Trophoblast cell (in vitro differentiated cells and primary cell): ENCODE measurements around the gene NKAIN1.

Source experiments
- DNase-seq, 2 donors: peaks; one replicate each; pipeline ENCODE4 v3.0.0-alpha.2; 2016
- H2AFZ ChIP-seq: 2 replicates; pipeline ENCODE4 v1.6.1; 2013; ENCODE audit warnings: low read length, moderate library complexity, mild to moderate bottlenecking; ENCODE audit not compliant: insufficient read depth, poor library complexity
- H2AK5ac ChIP-seq: 2 replicates; pipeline ENCODE4 v1.6.1; 2013; ENCODE audit warnings: mild to moderate bottlenecking, low read length
- H2BK120ac ChIP-seq: 2 replicates; pipeline ENCODE4 v1.6.1; 2013; ENCODE audit warnings: low read length, mild to moderate bottlenecking, moderate library complexity; ENCODE audit not compliant: insufficient read depth, poor library complexity
- H2BK12ac ChIP-seq: 2 replicates; pipeline ENCODE4 v1.6.1; 2013; ENCODE audit warnings: mild to moderate bottlenecking, low read length, moderate library complexity
- H2BK5ac ChIP-seq: 2 replicates; pipeline ENCODE4 v1.6.1; 2013; ENCODE audit warnings: low read length, low read depth, moderate library complexity, mild to moderate bottlenecking; ENCODE audit not compliant: poor library complexity
- H3K14ac ChIP-seq: 2 replicates; pipeline ENCODE4 v1.6.1; 2013; ENCODE audit warnings: mild to moderate bottlenecking, low read length
- H3K18ac ChIP-seq: 2 replicates; pipeline ENCODE4 v1.6.1; 2013; ENCODE audit warnings: mild to moderate bottlenecking, low read length
- H3K23ac ChIP-seq: 2 replicates; pipeline ENCODE4 v1.6.1; 2013; ENCODE audit warnings: low read length
- H3K27ac ChIP-seq: 2 replicates; pipeline ENCODE4 v1.5.1; 2013; ENCODE audit warnings: low read depth, mild to moderate bottlenecking, inconsistent platforms, low read length, moderate library complexity
- H3K27me3 ChIP-seq: 2 replicates; pipeline ENCODE4 v1.6.1; 2013; ENCODE audit warnings: inconsistent platforms, mild to moderate bottlenecking, low read length, moderate library complexity; ENCODE audit not compliant: insufficient read depth
- H3K36me3 ChIP-seq, 2 experiments: 1 replicate in 1 of 2; 2 replicates in 1 of 2; pipeline ENCODE4 v1.6.1; 2013; ENCODE audit warnings: low read length in 2 of 2, mild to moderate bottlenecking in 2 of 2, moderate library complexity in 1 of 2; ENCODE audit not compliant: insufficient read depth in 2 of 2, control insufficient read depth in 1 of 2
- H3K4ac ChIP-seq: 2 replicates; pipeline ENCODE4 v1.6.1; 2013; ENCODE audit warnings: low read depth, mild to moderate bottlenecking, low read length, moderate library complexity
- H3K4me1 ChIP-seq, 2 experiments: 1 replicate in 1 of 2; 2 replicates in 1 of 2; pipeline ENCODE4 v1.6.1; 2013; ENCODE audit warnings: low read length in 2 of 2, mild to moderate bottlenecking in 2 of 2, moderate library complexity in 1 of 2; ENCODE audit not compliant: insufficient read depth in 2 of 2, control insufficient read depth in 1 of 2
- H3K4me2 ChIP-seq: 2 replicates; pipeline ENCODE4 v1.6.1; 2013; ENCODE audit warnings: inconsistent platforms, mild to moderate bottlenecking, low read length, moderate library complexity
- H3K4me3 ChIP-seq: 2 replicates; pipeline ENCODE4 v1.5.1; 2013; ENCODE audit warnings: mild to moderate bottlenecking, low read depth, low read length, inconsistent platforms
- H3K79me1 ChIP-seq: one replicate; pipeline ENCODE4 v1.6.1; 2013; ENCODE audit warnings: low read length
- H3K79me2 ChIP-seq: 2 replicates; pipeline ENCODE4 v1.6.1; 2013; ENCODE audit warnings: low read length, mild to moderate bottlenecking; ENCODE audit not compliant: control insufficient read depth, insufficient read depth, poor library complexity
- H3K9ac ChIP-seq: 2 replicates; pipeline ENCODE4 v1.6.1; 2013; ENCODE audit warnings: mild to moderate bottlenecking, low read length
- H3K9me3 ChIP-seq: 2 replicates; pipeline ENCODE4 v1.6.1; 2013; ENCODE audit warnings: low read depth, mild to moderate bottlenecking, control low read depth, inconsistent platforms, low read length; ENCODE audit not compliant: insufficient read depth
- H4K12ac ChIP-seq: 2 replicates; pipeline ENCODE4 v1.6.1; 2013; ENCODE audit warnings: low read depth, mild to moderate bottlenecking, low read length, moderate library complexity
- H4K8ac ChIP-seq: 2 replicates; pipeline ENCODE4 v1.6.1; 2013; ENCODE audit warnings: low read depth, mild to moderate bottlenecking, low read length, moderate library complexity
- H4K91ac ChIP-seq: one replicate; pipeline ENCODE4 v1.6.1; 2013; ENCODE audit warnings: low read depth, mild to moderate bottlenecking, low read length, moderate library complexity
- WGBS: extraction: QIAGEN DNeasy Blood & Tissue Kit; methylation state at CpG from one replicate; pipeline ENCODE4 v1.1.7; 2013; ENCODE audit warnings: missing lambda C conversion rate; ENCODE audit not compliant: insufficient read length, insufficient coverage; ENCODE audit errors: extremely low coverage; 5-methylcytosine and 5-hydroxymethylcytosine counted together

The NKAIN1 gene

GRCh38 chr1:31231802-31232201 is 7.9 kb downstream of the NKAIN1 start:
- Histone ChIP-seq H3K18ac (no peak overlapping the region), H3K23ac (no peak overlapping the region), H4K12ac (no peak overlapping the region), H3K4me3 (no peak overlapping the region), H4K8ac (no peak overlapping the region), H3K4me2 (no peak overlapping the region), H2BK120ac (no peak overlapping the region), H3K9ac (no peak overlapping the region), H3K36me3 (no peaks in the 10 kb centered on the region), H2BK5ac (no peak overlapping the region), H2AFZ (no peak overlapping the region), H3K14ac (no peak overlapping the region), H3K79me2 (no peaks in the 10 kb centered on the region), H3K4ac (no peak overlapping the region), H4K91ac (no peak overlapping the region), H3K27ac (no peak overlapping the region), H2AK5ac (no peak overlapping the region), H3K79me1 (no peaks in the 10 kb centered on the region), H3K9me3 (no peaks in the 10 kb centered on the region), H3K4me1 (no peaks in the 10 kb centered on the region), H3K27me3 (no peaks in the 10 kb centered on the region), H2BK12ac (no peak overlapping the region)
- DNase-seq: no peak
- WGBS: no CpG with 5 or more reads among the region's 5 CpGs

- H3K36me3 ChIP-seq: no peaks in the 10 kb centered on the region
- H3K23ac ChIP-seq: no peak overlapping the region
- no peak overlapping the region for H4K12ac ChIP-seq
- H3K9me3 ChIP-seq: no peaks in the 10 kb centered on the region
- H3K79me1 ChIP-seq: no peaks in the 10 kb centered on the region
- H3K9ac ChIP-seq: no peak overlapping the region
- no peak overlapping the region for H4K8ac ChIP-seq
- no peak overlapping the region for H3K27ac ChIP-seq
- no peak overlapping the region for H4K91ac ChIP-seq
- H2AFZ ChIP-seq: no peak overlapping the region
- no CpG with 5 or more reads among the region's 3 CpGs for WGBS
- H2BK120ac ChIP-seq: no peak overlapping the region
- no peak overlapping the region for H3K4me2 ChIP-seq
- no peak for DNase-seq
- H3K18ac ChIP-seq: no peak overlapping the region
- H2BK5ac ChIP-seq: no peak overlapping the region
- no peak overlapping the region for H2AK5ac ChIP-seq
- no peaks in the 10 kb centered on the region for H3K79me2 ChIP-seq
- H3K4me1 ChIP-seq: no peaks in the 10 kb centered on the region
- H3K4me3 ChIP-seq: no peak overlapping the region
- no peak overlapping the region for H2BK12ac ChIP-seq
- H3K4ac ChIP-seq: no peak overlapping the region
- no peak overlapping the region for H3K14ac ChIP-seq
- H3K27me3 ChIP-seq: no peaks in the 10 kb centered on the region
Measured at GRCh38 chr1:31230378-31230777, 9.3 kb downstream of the NKAIN1 start.

- no peak for DNase-seq
- Histone ChIP-seq H2BK120ac (no peak overlapping the region), H4K12ac (no peak overlapping the region), H3K27me3 (no peaks in the 10 kb centered on the region), H3K27ac (no peak overlapping the region), H2BK5ac (no peak overlapping the region), H3K79me2 (no peaks in the 10 kb centered on the region), H3K9me3 (no peaks in the 10 kb centered on the region), H3K23ac (no peak overlapping the region), H2BK12ac (no peak overlapping the region), H3K4me2 (no peak overlapping the region), H3K4me1 (no peaks in the 10 kb centered on the region), H3K4me3 (no peak overlapping the region), H3K4ac (no peak overlapping the region), H3K18ac (no peak overlapping the region), H3K14ac (no peak overlapping the region), H3K9ac (no peak overlapping the region), H2AFZ (no peak overlapping the region), H3K79me1 (no peaks in the 10 kb centered on the region), H3K36me3 (no peaks in the 10 kb centered on the region), H4K91ac (no peak overlapping the region), H4K8ac (no peak overlapping the region), H2AK5ac (no peak overlapping the region)
Measured at GRCh38 chr1:31228986-31229385, 10.7 kb downstream of the NKAIN1 start.

- H3K4me3 ChIP-seq: no peak overlapping the region
Measured at GRCh38 chr1:31227891-31228568, 11.7 kb downstream of the NKAIN1 start.

More at GRCh38 chr1:31227891-31228568, 11.7 kb downstream of the NKAIN1 start:
- H3K4ac ChIP-seq: no peak overlapping the region
- H3K23ac ChIP-seq: no peak overlapping the region
- no peak overlapping the region for H4K8ac ChIP-seq
- no peaks in the 10 kb centered on the region for H3K79me2 ChIP-seq
- H4K12ac ChIP-seq: no peak overlapping the region
- no peaks in the 10 kb centered on the region for H3K4me1 ChIP-seq
- no peak overlapping the region for H2AK5ac ChIP-seq
- H3K14ac ChIP-seq: no peak overlapping the region
- H3K27me3 ChIP-seq: no peaks in the 10 kb centered on the region
- no peak overlapping the region for H3K27ac ChIP-seq
- no peak for DNase-seq
- no peak overlapping the region for H3K9ac ChIP-seq
- no peak overlapping the region for H2AFZ ChIP-seq
- H3K79me1 ChIP-seq: no peaks in the 10 kb centered on the region
- no peak overlapping the region for H2BK12ac ChIP-seq
- H2BK120ac ChIP-seq: no peak overlapping the region
- no CpG with 5 or more reads among the region's 5 CpGs for WGBS
- no peak overlapping the region for H2BK5ac ChIP-seq
- no peaks in the 10 kb centered on the region for H3K9me3 ChIP-seq
- no peaks in the 10 kb centered on the region for H3K36me3 ChIP-seq
- no peak overlapping the region for H3K18ac ChIP-seq
- H4K91ac ChIP-seq: no peak overlapping the region
- H3K4me2 ChIP-seq: no peak overlapping the region
